ENCODE results near the gene EXOC4.

- TF ChIP-seq POLR2A (IDR thresholded peaks at IDR 0.05; ENCODE audit: low read length) (no peak), GATA1 (IDR thresholded peaks at IDR 0.05; ENCODE audit: low read depth, low read length) (no peak)
Observed at GRCh38 chr7:133723044-133723443, 470.2 kb downstream of the EXOC4 start.

Measured in erythroblast (primary cell).